ENCODE measurements around the gene PKNOX1. TPM values are rescaled to one million over a fixed set of nuclear protein-coding genes. Genes with fewer than 3 reads are reported as not detected.
A peak's percentile ranks its signal among the peaks of the same experiment; 100 is the strongest.

Gene PKNOX1
- total and polyA plus RNA-seq, 2 of the 13 experiments (the other 11 are each of a cell fraction or from before 2014, with no cell fraction given) = 7.9 to 16.2 TPM

- no peaks in the 10 kb centered on the region for H3K36me3 ChIP-seq (replicated peaks in 1 of 2; ENCODE audit: control insufficient read depth in 1 of 2, insufficient read depth in 2 of 2, low read length in 2 of 2)
- H3K27me3 ChIP-seq (ENCODE audit: control insufficient read depth in 1 of 2, insufficient read depth in 2 of 2, low read length in 2 of 2) = no peaks in the 10 kb centered on the region; a peak in 1 of 5 replicates
- no peak overlapping the region for H3K9ac ChIP-seq (ENCODE audit: insufficient read depth, low read depth, low read length)
- ATAC-seq (peak; percentile 41; the same call in 1 of the 3 replicates), FAIRE-seq (no peak), DNase-seq (ENCODE audit: low spot score) (no peak)
- intact Hi-C loops (cut with micrococcal nuclease; ENCODE audit: unreplicated experiment) (no loop called here), in situ Hi-C loops (cut with HindIII; ENCODE audit: extremely low pct_ligation_motif_present, low pct_unique_long_range_greater_than_20kb) (no loop called here)
- H3K79me2 ChIP-seq (ENCODE audit: insufficient read depth, low read length) = no peaks in the 10 kb centered on the region
- H4K20me1 ChIP-seq (ENCODE audit: insufficient read depth, low read length) = no peaks in the 10 kb centered on the region
- H3K4me2 ChIP-seq (ENCODE audit: low read depth, low read length) = no peak overlapping the region
- ChIA-PET POLR2A (no interaction called here), CTCF (ENCODE audit: low intra/inter-chr PET ratio, low total read pairs) (no interaction called here)
- no peak overlapping the region for H3K27ac ChIP-seq (ENCODE audit: extremely low read length, insufficient read depth, low read length)
- no peaks in the 10 kb centered on the region for H3K9me3 ChIP-seq (ENCODE audit: low read length)
- no peak overlapping the region for H3K4me3 ChIP-seq (replicated peaks in 1 of 3; ENCODE audit: insufficient read depth in 1 of 3, low read depth in 2 of 3, low read length in 3 of 3)
- no TSS peak for BruUV-seq (replicated peaks)
- peaks cover 2% of the 10 kb centered on the region; the same call in 1 of the 2 replicates for H3K4me1 ChIP-seq (ENCODE audit: insufficient read depth, low read length)
- WGBS (ENCODE audit: low lambda C conversion rate) = 49% methylated on average over 9 of the region's 9 CpGs
- no peak overlapping the region for H2AFZ ChIP-seq (ENCODE audit: low read length)
- TF ChIP-seq, protein P1, sequence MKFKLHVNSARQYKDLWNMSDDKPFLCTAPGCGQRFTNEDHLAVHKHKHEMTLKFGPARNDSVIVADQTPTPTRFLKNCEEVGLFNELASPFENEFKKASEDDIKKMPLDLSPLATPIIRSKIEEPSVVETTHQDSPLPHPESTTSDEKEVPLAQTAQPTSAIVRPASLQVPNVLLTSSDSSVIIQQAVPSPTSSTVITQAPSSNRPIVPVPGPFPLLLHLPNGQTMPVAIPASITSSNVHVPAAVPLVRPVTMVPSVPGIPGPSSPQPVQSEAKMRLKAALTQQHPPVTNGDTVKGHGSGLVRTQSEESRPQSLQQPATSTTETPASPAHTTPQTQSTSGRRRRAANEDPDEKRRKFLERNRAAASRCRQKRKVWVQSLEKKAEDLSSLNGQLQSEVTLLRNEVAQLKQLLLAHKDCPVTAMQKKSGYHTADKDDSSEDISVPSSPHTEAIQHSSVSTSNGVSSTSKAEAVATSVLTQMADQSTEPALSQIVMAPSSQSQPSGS (CRISPR knock-in tag; IDR thresholded peaks at IDR 0.05) = no peak
- TF ChIP-seq, protein P2, sequence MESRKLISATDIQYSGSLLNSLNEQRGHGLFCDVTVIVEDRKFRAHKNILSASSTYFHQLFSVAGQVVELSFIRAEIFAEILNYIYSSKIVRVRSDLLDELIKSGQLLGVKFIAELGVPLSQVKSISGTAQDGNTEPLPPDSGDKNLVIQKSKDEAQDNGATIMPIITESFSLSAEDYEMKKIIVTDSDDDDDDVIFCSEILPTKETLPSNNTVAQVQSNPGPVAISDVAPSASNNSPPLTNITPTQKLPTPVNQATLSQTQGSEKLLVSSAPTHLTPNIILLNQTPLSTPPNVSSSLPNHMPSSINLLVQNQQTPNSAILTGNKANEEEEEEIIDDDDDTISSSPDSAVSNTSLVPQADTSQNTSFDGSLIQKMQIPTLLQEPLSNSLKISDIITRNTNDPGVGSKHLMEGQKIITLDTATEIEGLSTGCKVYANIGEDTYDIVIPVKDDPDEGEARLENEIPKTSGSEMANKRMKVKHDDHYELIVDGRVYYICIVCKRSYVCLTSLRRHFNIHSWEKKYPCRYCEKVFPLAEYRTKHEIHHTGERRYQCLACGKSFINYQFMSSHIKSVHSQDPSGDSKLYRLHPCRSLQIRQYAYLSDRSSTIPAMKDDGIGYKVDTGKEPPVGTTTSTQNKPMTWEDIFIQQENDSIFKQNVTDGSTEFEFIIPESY (CRISPR knock-in tag; IDR thresholded peaks at IDR 0.05) = no peak
- TF ChIP-seq ZBTB1 (CRISPR knock-in tag; IDR thresholded peaks at IDR 0.05; ENCODE audit: borderline replicate concordance) (no peak), ZFP62 (CRISPR knock-in tag; IDR thresholded peaks at IDR 0.05) (no peak), POLR2G (IDR thresholded peaks at IDR 0.05; ENCODE audit: low read depth, low read length) (no peak), PRDM15 (CRISPR knock-in tag; IDR thresholded peaks at IDR 0.05) (no peak), ZNF558 (CRISPR knock-in tag; IDR thresholded peaks at IDR 0.05; ENCODE audit: borderline replicate concordance) (no peak), RAD51 (IDR thresholded peaks at IDR 0.05; ENCODE audit: borderline replicate concordance) (no peak), FOSL1 (CRISPR knock-in tag; IDR thresholded peaks at IDR 0.05; ENCODE audit: borderline replicate concordance) (no peak), ELF4 (CRISPR knock-in tag; IDR thresholded peaks at IDR 0.05; ENCODE audit: borderline replicate concordance) (no peak)
- TF ChIP-seq, protein P3, sequence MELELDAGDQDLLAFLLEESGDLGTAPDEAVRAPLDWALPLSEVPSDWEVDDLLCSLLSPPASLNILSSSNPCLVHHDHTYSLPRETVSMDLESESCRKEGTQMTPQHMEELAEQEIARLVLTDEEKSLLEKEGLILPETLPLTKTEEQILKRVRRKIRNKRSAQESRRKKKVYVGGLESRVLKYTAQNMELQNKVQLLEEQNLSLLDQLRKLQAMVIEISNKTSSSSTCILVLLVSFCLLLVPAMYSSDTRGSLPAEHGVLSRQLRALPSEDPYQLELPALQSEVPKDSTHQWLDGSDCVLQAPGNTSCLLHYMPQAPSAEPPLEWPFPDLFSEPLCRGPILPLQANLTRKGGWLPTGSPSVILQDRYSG (CRISPR knock-in tag; IDR thresholded peaks at IDR 0.05) = no peak
These were observed 10.3 kb upstream of the PKNOX1 start for GRCh38 chr21:42964086-42964485.
